HUES6 (cell line): Measurements from ENCODE around the gene OR5AC2.

Experiments used
- H3K27ac ChIP-seq: 2 replicates; pipeline ENCODE4 v1.7.0; 2013; ENCODE audit warnings: low read depth, mild to moderate bottlenecking, low read length, inconsistent platforms
- H3K27me3 ChIP-seq: 2 replicates; pipeline ENCODE4 v1.6.1; 2013; ENCODE audit warnings: low read length; ENCODE audit not compliant: control insufficient read depth, insufficient read depth
- H3K36me3 ChIP-seq: 2 replicates; pipeline ENCODE4 v1.6.1; 2013; ENCODE audit warnings: low read length; ENCODE audit not compliant: control insufficient read depth, insufficient read depth
- H3K4me1 ChIP-seq: 2 replicates; pipeline ENCODE4 v1.6.1; 2013; ENCODE audit warnings: low read length; ENCODE audit not compliant: control insufficient read depth, insufficient read depth
- H3K4me3 ChIP-seq: 2 replicates; pipeline ENCODE4 v1.5.1; 2013; ENCODE audit warnings: low read depth, low read length
- H3K9ac ChIP-seq: one replicate; pipeline ENCODE4 v1.6.1; 2013; ENCODE audit warnings: mild to moderate bottlenecking, low read length
- H3K9me3 ChIP-seq: 2 replicates; pipeline ENCODE4 v1.6.1; 2013; ENCODE audit warnings: low read depth, low read length; ENCODE audit not compliant: control insufficient read depth, insufficient read depth

The OR5AC2 gene

DNA sequence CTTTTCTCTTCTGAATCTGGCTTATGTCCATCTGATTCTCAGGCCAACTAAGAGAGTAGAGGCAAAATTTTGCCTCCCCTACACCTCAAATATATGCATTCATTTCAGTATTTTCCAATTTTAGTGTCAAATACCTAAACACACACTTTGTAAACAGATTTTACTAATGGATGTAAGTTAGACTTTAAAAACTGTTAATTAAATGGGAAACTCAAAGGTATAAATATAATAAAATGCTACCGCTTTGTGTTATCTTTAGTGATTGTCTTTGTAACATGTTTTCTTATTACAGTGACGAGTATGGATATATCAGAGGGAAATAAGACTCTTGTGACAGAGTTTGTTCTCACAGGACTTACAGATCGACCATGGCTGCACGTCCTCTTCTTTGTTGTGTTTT, at the start of gene OR5AC2:
Gene OR5AC2 (plus strand): TSS at position 301 of the 400 bp plus-strand sequence. CDS start 0 bp downstream, at position 301.
- H3K27ac ChIP-seq: no peak within 1 kb of the TSS
- H3K9ac ChIP-seq: no peak within 1 kb of the TSS
- no peak within 1 kb of the TSS for H3K4me3 ChIP-seq
- no peaks in the 10 kb centered on the region for H3K4me1 ChIP-seq
- no peaks in the 10 kb centered on the region for H3K36me3 ChIP-seq
- peaks cover 6% of the 10 kb centered on the region for H3K9me3 ChIP-seq
- H3K27me3 ChIP-seq: no peaks in the 10 kb centered on the region

DNA sequence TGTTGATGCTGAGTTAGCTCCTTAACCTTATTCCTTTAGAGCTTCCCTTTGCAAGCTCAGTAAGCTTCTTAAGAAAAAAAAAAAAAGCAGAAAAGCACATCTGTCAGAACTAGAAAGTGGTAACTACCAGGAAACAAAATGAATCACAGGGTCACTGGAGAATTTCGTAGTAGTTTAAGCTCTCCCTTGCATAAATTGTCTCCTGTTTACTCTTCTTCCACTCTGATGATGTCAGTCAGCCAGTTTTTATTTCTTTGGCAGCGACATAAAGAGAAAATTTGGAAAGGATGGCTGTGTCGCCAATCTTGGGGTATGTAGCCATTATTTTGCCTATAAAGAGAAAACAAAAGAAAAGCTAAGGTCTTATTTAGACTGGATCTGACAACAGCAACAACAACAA, 48.7 kb upstream of the OR5AC2 start:
- Histone ChIP-seq H3K36me3 (no peaks in the 10 kb centered on the region), H3K4me1 (0 out of 2 replicates have a peak, but pooled peaks cover 4% of the 10 kb centered on the region), H3K9me3 (0 out of 2 replicates have a peak, but pooled peaks cover 2% of the 10 kb centered on the region), H3K4me3 (no peak overlapping the region), H3K27me3 (no peaks in the 10 kb centered on the region), H3K9ac (no peak overlapping the region), H3K27ac (no peak overlapping the region)

GRCh38 chr3:98038876-98039275, 48.1 kb upstream of the OR5AC2 start:
- 0 out of 2 replicates have a peak, but pooled peaks cover 2% of the 10 kb centered on the region for H3K9me3 ChIP-seq
- no peaks in the 10 kb centered on the region for H3K36me3 ChIP-seq
- H3K9ac ChIP-seq: no peak overlapping the region
- no peaks in the 10 kb centered on the region for H3K27me3 ChIP-seq
- H3K27ac ChIP-seq: no peak overlapping the region
- H3K4me1 ChIP-seq: 0 out of 2 replicates have a peak, but pooled peaks cover 4% of the 10 kb centered on the region
- H3K4me3 ChIP-seq: peak overlapping the region; percentile 81

DNA sequence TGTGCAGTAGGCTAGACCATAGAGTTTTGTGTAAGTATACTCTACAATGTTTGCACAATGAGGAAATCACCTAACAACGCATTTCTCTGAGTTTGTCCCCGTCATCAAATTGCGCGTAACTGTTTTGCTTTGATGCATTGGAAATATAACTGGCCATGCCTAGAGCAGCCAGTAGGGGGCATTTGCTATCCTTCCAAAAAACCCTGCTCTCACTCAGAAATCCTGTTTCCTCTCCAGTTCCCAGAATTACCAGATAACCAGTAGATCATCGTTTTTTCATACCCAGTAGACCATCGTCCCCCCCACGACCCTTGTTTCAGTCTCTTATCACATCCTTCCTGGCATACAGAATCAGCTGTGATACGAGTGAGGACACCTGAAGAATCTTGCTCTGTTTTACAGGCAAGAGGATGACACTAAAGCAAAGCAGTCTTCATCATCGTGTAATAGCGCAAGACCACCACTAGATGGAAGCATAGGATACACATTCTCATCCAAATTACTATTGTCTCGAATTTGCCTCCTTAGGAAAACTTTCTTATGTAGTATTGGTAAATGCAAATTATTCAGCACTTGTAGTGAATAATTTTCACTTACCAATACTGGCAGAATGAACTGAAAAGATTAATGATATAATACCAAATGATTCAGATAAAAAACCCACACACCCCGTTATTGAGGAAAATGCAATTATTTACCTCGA, 47.5 kb upstream of the OR5AC2 start:
- Histone ChIP-seq H3K36me3 (no peaks in the 10 kb centered on the region), H3K9me3 (0 out of 2 replicates have a peak, but pooled peaks cover 2% of the 10 kb centered on the region), H3K27ac (no peak overlapping the region), H3K27me3 (no peaks in the 10 kb centered on the region), H3K4me1 (0 out of 2 replicates have a peak, but pooled peaks cover 4% of the 10 kb centered on the region), H3K9ac (peak overlapping the region; percentile 76), H3K4me3 (peak overlapping the region; percentile 81)

GRCh38 chr3:98041350-98041749, 45.6 kb upstream of the OR5AC2 start:
- Histone ChIP-seq H3K4me1 (no peaks in the 10 kb centered on the region), H3K9me3 (0 out of 2 replicates have a peak, but pooled peaks cover 2% of the 10 kb centered on the region), H3K4me3 (no peak overlapping the region), H3K27ac (no peak overlapping the region), H3K9ac (no peak overlapping the region), H3K36me3 (no peaks in the 10 kb centered on the region), H3K27me3 (no peaks in the 10 kb centered on the region)

- Histone ChIP-seq H3K4me1 (no peaks in the 10 kb centered on the region), H3K36me3 (no peaks in the 10 kb centered on the region), H3K9me3 (no peaks in the 10 kb centered on the region), H3K27me3 (no peaks in the 10 kb centered on the region), H3K4me3 (no peak overlapping the region), H3K27ac (no peak overlapping the region), H3K9ac (no peak overlapping the region)
Observed at GRCh38 chr3:98048586-98048985, 38.4 kb upstream of the OR5AC2 start.

GRCh38 chr3:98049271-98049670, 37.7 kb upstream of the OR5AC2 start:
- no peaks in the 10 kb centered on the region for H3K36me3 ChIP-seq
- no peaks in the 10 kb centered on the region for H3K4me1 ChIP-seq
- no peaks in the 10 kb centered on the region for H3K9me3 ChIP-seq
- no peak overlapping the region for H3K4me3 ChIP-seq
- H3K27me3 ChIP-seq: no peaks in the 10 kb centered on the region
- no peak overlapping the region for H3K27ac ChIP-seq
- H3K9ac ChIP-seq: no peak overlapping the region

DNA sequence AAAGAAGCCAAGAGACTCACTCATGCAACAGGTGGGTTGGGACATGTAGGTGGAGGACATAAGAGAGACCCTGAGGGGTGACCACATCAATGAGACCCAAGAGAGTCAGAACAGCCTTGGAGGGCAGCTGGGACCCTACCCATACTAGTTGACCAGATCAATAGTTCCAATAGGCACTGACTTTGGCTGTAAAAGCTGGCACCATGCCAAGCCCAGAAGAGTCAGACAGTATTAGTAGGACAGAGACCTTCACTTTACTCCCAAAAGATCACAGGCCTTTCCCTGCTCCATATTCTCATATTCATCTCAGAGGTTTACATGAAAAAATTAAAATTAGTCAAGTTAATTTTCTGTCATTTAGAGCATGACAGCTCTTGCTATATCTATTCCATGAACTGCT, 30.9 kb upstream of the OR5AC2 start:
- peaks cover 10% of the 10 kb centered on the region for H3K4me1 ChIP-seq
- no peak overlapping the region for H3K9ac ChIP-seq
- no peak overlapping the region for H3K27ac ChIP-seq
- H3K9me3 ChIP-seq: no peaks in the 10 kb centered on the region
- no peaks in the 10 kb centered on the region for H3K36me3 ChIP-seq
- H3K27me3 ChIP-seq: no peaks in the 10 kb centered on the region
- no peak overlapping the region for H3K4me3 ChIP-seq

DNA sequence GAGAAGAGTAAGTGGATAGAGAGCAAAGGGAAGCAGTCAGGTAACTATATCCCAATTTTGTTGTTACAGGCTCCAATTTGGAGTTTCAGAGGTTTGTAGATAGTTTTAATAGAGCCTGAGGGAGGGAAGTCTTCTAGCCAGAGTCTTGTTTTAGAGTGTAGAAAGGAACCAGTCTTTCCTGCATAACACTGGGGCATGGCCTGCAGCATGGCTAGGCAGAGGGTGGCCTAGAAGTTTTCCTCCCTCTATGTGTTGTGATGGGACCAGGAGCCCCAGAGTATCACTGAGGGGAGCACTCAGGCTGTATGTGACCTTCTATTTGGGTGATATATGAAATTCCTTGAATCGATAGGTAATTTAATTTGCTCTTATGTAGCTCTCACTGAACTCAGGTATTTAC, 29.3 kb upstream of the OR5AC2 start:
- H3K36me3 ChIP-seq: no peaks in the 10 kb centered on the region
- H3K4me3 ChIP-seq: no peak overlapping the region
- no peak overlapping the region for H3K27ac ChIP-seq
- no peak overlapping the region for H3K9ac ChIP-seq
- no peaks in the 10 kb centered on the region for H3K27me3 ChIP-seq
- H3K4me1 ChIP-seq: peaks cover 10% of the 10 kb centered on the region
- H3K9me3 ChIP-seq: no peaks in the 10 kb centered on the region

DNA sequence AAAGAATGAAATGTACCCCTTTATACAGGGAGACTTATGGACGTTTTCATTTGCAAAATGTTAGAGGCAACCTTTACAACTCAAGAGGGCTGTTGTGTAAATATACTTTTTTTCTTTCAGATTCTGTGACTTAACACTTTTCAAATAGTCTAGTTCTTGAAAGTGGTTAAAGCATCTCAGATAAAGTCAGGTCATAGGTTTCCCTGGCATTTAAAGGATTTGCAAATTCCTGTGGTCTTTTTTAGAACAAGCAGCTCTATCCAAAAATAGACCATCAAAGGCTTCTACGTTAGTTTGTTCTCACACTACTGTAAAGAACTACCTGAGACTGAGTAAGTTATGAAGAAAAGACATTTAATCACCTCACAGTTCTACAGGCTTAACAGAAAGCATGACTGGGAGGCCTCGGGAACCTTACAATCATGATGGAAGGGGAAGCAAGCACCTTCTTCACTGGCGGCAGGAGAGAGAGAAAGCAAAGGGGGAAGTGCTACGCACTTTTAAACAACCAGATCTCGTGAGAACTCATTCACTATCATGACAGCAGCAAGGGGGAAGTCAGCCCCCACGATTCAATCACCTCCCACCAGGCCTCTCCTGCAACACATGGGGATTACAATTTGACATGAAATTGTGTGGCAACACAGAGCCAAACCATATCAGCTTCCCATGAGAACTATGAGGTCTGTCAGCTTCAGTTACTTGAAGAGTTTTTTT, 28.6 kb upstream of the OR5AC2 start:
- Histone ChIP-seq H3K9me3 (no peaks in the 10 kb centered on the region), H3K4me1 (peaks cover 10% of the 10 kb centered on the region), H3K4me3 (no peak overlapping the region), H3K36me3 (no peaks in the 10 kb centered on the region), H3K27ac (no peak overlapping the region), H3K9ac (no peak overlapping the region), H3K27me3 (no peaks in the 10 kb centered on the region)

DNA sequence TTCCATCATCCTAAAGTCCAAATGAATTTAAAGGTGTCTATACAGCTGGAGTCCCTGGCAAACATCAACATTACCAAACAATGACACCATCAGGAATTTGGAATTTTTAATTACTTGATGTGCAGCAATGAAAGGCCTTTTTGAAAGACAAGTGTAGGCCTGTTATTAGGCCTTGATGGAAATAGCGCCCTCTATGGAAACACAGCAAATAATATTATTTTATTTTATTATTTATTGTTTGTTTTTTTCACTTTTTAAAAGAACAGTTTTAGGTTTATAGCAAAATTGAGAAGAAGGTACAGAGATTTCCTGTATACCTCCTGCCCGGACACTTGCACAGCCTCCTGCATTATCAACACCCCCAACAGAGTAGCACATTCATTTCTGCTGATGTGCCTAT, 18.1 kb upstream of the OR5AC2 start:
- Histone ChIP-seq H3K9ac (no peak overlapping the region), H3K27ac (no peak overlapping the region), H3K36me3 (no peaks in the 10 kb centered on the region), H3K4me3 (no peak overlapping the region), H3K9me3 (no peaks in the 10 kb centered on the region), H3K27me3 (no peaks in the 10 kb centered on the region), H3K4me1 (no peaks in the 10 kb centered on the region)
